VCaP (cell line): ENCODE data around the gene SELENBP1.

ENCODE experiments used
- H3K27ac ChIP-seq: fragments of 450-650 bp; 2 replicates; pipeline ENCODE4 v1.5.1; 2017
- TF ChIP-seq, protein P1 (sequence below): fragments of 450-650 bp; conservative IDR thresholded peaks from 2 replicates; pipeline ENCODE4 v1.5.1; 2017; ENCODE audit warnings: mild to moderate bottlenecking, moderate library complexity

The SELENBP1 gene

DNA sequence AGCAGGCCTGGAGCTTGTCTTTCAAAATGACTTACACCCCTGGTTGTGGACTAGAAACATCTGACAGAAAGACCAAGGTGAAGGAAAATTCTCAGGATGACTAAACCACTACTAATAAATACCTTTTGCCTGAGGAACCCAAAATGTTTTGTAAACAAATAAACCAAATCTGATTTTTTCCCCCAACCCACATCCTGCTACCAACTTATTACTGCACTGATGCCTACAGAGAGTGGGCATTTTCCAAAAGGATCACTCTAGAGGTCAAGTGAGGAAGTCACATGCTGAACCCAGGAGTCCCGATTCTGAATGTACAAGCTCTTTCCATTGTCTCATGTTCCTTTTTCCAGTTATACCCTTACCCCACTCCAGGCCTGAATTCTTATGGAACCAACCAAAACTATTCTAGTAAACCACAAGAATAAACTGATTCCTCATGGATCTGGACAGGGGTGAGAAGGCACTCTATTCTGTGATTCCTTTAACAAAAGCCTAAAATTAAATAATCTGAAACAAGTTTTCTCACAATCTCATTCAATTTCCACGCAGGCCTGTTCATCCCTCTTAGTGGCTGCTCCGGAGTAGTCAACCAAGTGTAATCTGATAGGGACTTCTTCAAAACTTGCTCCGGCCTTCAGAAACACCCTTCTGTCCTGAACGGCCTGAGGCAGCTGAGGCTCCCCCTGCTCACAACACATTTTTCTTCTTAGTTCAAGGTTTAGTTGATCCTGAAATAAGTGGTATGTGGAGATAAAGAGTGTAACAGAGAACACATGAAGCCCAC lies 46.7 kb downstream of the SELENBP1 start:
- peak overlapping the region; percentile 98; the same call in 1 of the 2 replicates for H3K27ac ChIP-seq
- TF ChIP-seq, protein P1, sequence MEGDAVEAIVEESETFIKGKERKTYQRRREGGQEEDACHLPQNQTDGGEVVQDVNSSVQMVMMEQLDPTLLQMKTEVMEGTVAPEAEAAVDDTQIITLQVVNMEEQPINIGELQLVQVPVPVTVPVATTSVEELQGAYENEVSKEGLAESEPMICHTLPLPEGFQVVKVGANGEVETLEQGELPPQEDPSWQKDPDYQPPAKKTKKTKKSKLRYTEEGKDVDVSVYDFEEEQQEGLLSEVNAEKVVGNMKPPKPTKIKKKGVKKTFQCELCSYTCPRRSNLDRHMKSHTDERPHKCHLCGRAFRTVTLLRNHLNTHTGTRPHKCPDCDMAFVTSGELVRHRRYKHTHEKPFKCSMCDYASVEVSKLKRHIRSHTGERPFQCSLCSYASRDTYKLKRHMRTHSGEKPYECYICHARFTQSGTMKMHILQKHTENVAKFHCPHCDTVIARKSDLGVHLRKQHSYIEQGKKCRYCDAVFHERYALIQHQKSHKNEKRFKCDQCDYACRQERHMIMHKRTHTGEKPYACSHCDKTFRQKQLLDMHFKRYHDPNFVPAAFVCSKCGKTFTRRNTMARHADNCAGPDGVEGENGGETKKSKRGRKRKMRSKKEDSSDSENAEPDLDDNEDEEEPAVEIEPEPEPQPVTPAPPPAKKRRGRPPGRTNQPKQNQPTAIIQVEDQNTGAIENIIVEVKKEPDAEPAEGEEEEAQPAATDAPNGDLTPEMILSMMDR = no peak

DNA sequence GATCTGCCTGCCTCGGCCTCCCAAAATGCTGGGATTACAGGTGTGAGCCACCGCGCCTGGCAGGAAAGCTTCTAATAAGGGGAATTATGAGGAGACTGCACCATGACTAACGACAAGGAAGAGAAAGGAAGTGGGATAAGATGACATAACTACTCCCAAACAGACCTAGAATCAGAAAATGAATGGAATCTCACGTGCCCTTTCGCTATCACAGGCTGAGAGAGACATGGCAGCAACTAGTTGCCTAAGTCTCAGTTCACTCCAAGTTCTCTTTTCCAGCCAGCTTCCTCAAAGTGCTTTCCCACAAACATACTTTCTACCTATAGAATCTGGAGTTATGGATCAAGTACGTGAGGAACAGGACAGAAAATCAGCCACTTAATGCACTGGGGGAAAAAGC lies 47.3 kb downstream of the SELENBP1 start:
- TF ChIP-seq, protein P1 = no peak
- H3K27ac ChIP-seq = peak overlapping the region; percentile 98; the same call in 1 of the 2 replicates

DNA sequence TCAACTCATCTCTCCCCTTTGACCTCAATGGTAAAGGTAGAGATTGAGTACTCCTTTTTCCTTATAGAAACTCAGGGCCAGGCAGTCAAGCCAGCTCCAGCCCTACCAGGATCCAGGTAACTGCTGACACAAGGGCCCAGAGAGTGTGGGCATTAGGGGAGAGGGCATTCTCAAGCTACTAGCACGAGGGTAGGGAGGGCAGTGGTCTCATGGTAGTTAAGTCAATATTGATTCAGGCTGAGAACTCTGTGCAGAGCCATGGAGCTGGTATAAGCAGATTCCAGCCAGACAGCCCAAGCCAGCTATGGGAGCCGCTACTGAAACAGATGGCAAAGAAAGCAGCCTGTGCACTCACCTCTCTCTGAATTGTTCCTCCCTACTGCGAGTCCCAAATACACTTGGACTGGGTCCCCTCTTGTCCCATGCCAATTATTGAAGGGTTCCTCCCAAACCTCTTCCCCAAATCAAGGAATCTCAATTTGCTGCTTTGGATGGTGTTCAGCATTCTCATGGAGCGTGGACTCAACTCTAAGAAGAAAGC lies 48.0 kb downstream of the SELENBP1 start:
- TF ChIP-seq, protein P1 = no peak
- no peak overlapping the region for H3K27ac ChIP-seq

DNA sequence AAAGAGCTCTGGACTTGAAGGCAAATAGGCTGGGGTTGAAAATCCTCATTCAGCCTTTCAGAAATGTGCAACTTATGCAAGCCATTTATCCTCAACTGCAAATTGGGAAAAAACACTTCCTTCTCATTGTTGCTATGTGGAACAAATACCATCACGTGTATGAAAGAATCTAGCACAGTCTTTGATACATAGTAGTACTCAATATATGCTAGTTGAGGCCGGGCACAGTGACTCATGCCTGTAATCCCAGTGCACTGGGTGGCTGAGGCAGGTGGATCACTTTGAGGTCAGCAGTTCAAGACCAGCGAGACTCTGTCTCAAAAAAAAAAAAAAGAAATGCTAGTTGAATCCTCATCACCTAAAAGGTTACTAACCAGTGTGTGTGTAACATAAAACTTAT lies 53.5 kb downstream of the SELENBP1 start:
- H3K27ac ChIP-seq = no peak overlapping the region
- TF ChIP-seq, protein P1 = no peak

DNA sequence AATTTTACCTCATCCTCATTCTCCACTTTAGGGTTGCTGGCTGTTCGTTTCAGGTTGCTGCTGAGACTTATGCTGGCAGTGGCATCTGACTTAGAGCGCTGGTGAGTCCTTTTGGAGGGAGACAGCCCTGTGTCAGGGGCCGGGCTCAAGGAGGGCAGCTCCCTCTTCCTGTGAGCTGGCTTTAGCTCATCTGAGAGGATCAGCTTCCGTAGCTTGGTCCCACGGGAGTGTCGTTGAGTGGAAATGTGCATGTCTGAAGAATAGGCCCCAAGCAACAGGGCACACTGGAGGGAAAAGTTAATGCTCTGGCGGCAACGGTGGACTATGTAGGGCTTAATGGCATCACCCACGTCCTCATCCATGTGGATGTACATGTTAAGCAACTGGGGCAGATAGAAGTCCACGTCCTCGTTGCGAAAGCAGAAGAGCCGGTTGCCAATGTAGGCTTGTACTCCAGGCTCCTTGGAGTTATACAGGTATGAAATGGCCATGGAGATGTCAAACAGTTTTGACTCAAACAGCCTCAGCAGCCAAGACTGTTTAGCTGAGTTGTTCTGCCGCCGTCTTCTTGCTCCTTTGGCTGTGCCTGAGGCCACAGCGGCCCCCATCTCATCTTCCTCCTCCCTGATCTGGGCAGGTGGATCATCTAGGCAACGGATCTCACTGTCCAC lies 56.8 kb downstream of the SELENBP1 start:
- no peak overlapping the region for H3K27ac ChIP-seq
- TF ChIP-seq, protein P1 = no peak
